ENCODE measurements around the gene TRIM65. TPM values are rescaled to one million over a fixed set of nuclear protein-coding genes. Genes with fewer than 3 reads are reported as not detected.
"Not testable (repeated sequence)": the region's sequence is repeated elsewhere in the genome, so short reads cannot be mapped to it uniquely, and the experiment has no call there.

The TRIM65 gene
- total RNA-seq, 1 experiment from 2014 or later: 21.1 TPM

- Histone ChIP-seq H3K4me3 (no peak overlapping the region), H3K4me1 (replicated peaks; ENCODE audit: insufficient read depth) (peaks cover 46% of the 10 kb centered on the region), H2AFZ (no peak overlapping the region), H3K79me2 (ENCODE audit: low read depth) (0 out of 2 replicates have a peak, but pooled peaks cover 3% of the 10 kb centered on the region), H4K20me1 (ENCODE audit: insufficient read depth) (no peaks in the 10 kb centered on the region), H3K9me3 (ENCODE audit: insufficient read depth, low read depth) (no peaks in the 10 kb centered on the region), H3K36me3 (ENCODE audit: low read depth) (no peaks in the 10 kb centered on the region), H3K9me2 (ENCODE audit: insufficient read depth) (no peaks in the 10 kb centered on the region), H3K27ac (no peak overlapping the region), H3K27me3 (ENCODE audit: insufficient read depth, low read depth) (no peaks in the 10 kb centered on the region), H3K4me2 (peak overlapping the region; percentile 70; the same call in 1 of the 2 replicates), H3F3A (ENCODE audit: insufficient read depth, low read depth) (peaks cover 47% of the 10 kb centered on the region)
- CTCF ChIA-PET: interaction anchor here (0.6 to 0.8 kb wide), 3 partner anchors 18 to 200 kb away, joined by 3 read pairs; partner anchors contain the start of gene WBP2
- TF ChIP-seq EZH2 (IDR thresholded peaks at IDR 0.05; ENCODE audit: low read depth) (no peak), CTCF (conservative IDR thresholded peaks at IDR 0.05) (no peak)
- POLR2A ChIA-PET (ENCODE audit: unreplicated experiment): interaction anchor here (2.5 kb wide), 1 partner anchor 19 kb away, joined by 16 read pairs; the partner anchor contains the start of gene WBP2
- DNase-seq: no peak
- TSS peak; percentile 37 for BruUV-seq (replicated peaks)
- intact Hi-C loops (cut with micrococcal nuclease; ENCODE audit: unreplicated experiment): no loop called here
These were observed 23.0 kb downstream of the TRIM65 start for GRCh38 chr17:75873587-75874322.

GRCh38 chr17:75872434-75873351 lies 24.1 kb downstream of the TRIM65 start:
- Histone ChIP-seq H3K9me3 (ENCODE audit: insufficient read depth, low read depth) (no peaks in the 10 kb centered on the region), H3K4me3 (no peak overlapping the region; the same call in 1 of the 2 replicates), H3K4me1 (replicated peaks; ENCODE audit: insufficient read depth) (peaks cover 46% of the 10 kb centered on the region), H3K79me2 (ENCODE audit: low read depth) (0 out of 2 replicates have a peak, but pooled peaks cover 3% of the 10 kb centered on the region), H2AFZ (peak overlapping the region; percentile 63; the same call in 1 of the 2 replicates), H4K20me1 (ENCODE audit: insufficient read depth) (no peaks in the 10 kb centered on the region), H3K9me2 (ENCODE audit: insufficient read depth) (no peaks in the 10 kb centered on the region), H3F3A (ENCODE audit: insufficient read depth, low read depth) (peaks cover 46% of the 10 kb centered on the region), H3K4me2 (peak overlapping the region; percentile 70), H3K27ac (peak overlapping the region; percentile 58), H3K27me3 (ENCODE audit: insufficient read depth, low read depth) (no peaks in the 10 kb centered on the region), H3K36me3 (ENCODE audit: low read depth) (no peaks in the 10 kb centered on the region)
- DNase-seq: peak; percentile 84 to 87
- intact Hi-C loops (cut with micrococcal nuclease; ENCODE audit: unreplicated experiment): loop anchor here (1.0 kb wide), 1 partner anchor 17 kb away; the partner anchor contains the start of gene WBP2
- no TSS peak for BruUV-seq (replicated peaks)
- ChIA-PET CTCF (interaction anchor here (0.6 to 1.8 kb wide), 5 partner anchors 14 to 201 kb away, joined by 3 to 18 read pairs (median 7); partner anchors contain the start of gene WBP2), POLR2A (ENCODE audit: unreplicated experiment) (interaction anchor here (0.7 to 2.5 kb wide), 6 partner anchors 18 to 434 kb away, joined by 3 to 16 read pairs (median 10); partner anchors contain the start of gene WBP2)
- TF ChIP-seq CTCF (conservative IDR thresholded peaks at IDR 0.05) (no peak), EZH2 (IDR thresholded peaks at IDR 0.05; ENCODE audit: low read depth) (no peak)

- POLR2A ChIA-PET (ENCODE audit: unreplicated experiment); CTCF ChIA-PET: not testable (repeated sequence)
These were observed 26.5 kb downstream of the TRIM65 start for GRCh38 chr17:75870228-75870627.

More at GRCh38 chr17:75870228-75870627, 26.5 kb downstream of the TRIM65 start:
- Histone ChIP-seq H3K4me1 (replicated peaks; ENCODE audit: insufficient read depth) (peaks cover 28% of the 10 kb centered on the region), H3F3A (ENCODE audit: insufficient read depth, low read depth) (peaks cover 22% of the 10 kb centered on the region; the same call in 1 of the 2 replicates)
- H3K4me3 ChIP-seq; H3K9me3 ChIP-seq (ENCODE audit: insufficient read depth, low read depth); DNase-seq; H3K27me3 ChIP-seq (ENCODE audit: insufficient read depth, low read depth); H3K4me2 ChIP-seq; H3K79me2 ChIP-seq (ENCODE audit: low read depth); H3K27ac ChIP-seq; H2AFZ ChIP-seq; H3K9me2 ChIP-seq (ENCODE audit: insufficient read depth); BruUV-seq (replicated peaks); H4K20me1 ChIP-seq (ENCODE audit: insufficient read depth); intact Hi-C loops (cut with micrococcal nuclease; ENCODE audit: unreplicated experiment); H3K36me3 ChIP-seq (ENCODE audit: low read depth): not testable (repeated sequence)

Data from PC-9 (cell line).